Dermis microvascular lymphatic vessel endothelial cell (primary cell): ENCODE results near the gene KRTAP4-16. TPM values are rescaled to one million over a fixed set of nuclear protein-coding genes. Genes with fewer than 3 reads are reported as not detected.
"Not testable (repeated sequence)": the region's sequence is repeated elsewhere in the genome, so short reads cannot be mapped to it uniquely, and the experiment has no call there.

Source experiments
- DNase-seq, 2 donors: peaks; one replicate each; pipeline versions ENCODE4 v3.0.0 to v3.0.0-alpha.2; 2010; ENCODE audit warnings: low read depth in 2 of 2
- total RNA-seq: library from RNA; depleted of rRNA; stranded (reverse); fragments of >200 nt; gene quantifications from 2 replicates; pipeline ENCODE4 v1.2.1, GENCODE V29; 2014

KRTAP4-16 gene
- not detected in 2 replicates for total RNA-seq

- no peak for DNase-seq
Measured at GRCh38 chr17:41101586-41102259, at the start of gene KRTAP4-16. KRTAP4-16 (minus strand) TSS chr17:41102209; CDS start chr17:41102209, 0 bp downstream.

- DNase-seq, result no peak
Measured at GRCh38 chr17:41151525-41151924, 49.5 kb upstream of the KRTAP4-16 start.

GRCh38 chr17:41150026-41150425 lies 48.0 kb upstream of the KRTAP4-16 start:
- DNase-seq, result no peak

GRCh38 chr17:41149652-41149985 lies 47.6 kb upstream of the KRTAP4-16 start, which contains the start of gene KRTAP4-5:
KRTAP4-5 (minus strand) TSS chr17:41149825; CDS start chr17:41149767, 58 bp downstream.
- no peak for DNase-seq

GRCh38 chr17:41148971-41149651 lies 47.1 kb upstream of the KRTAP4-16 start:
- DNase-seq, result not testable (repeated sequence)

- no peak for DNase-seq
Measured at GRCh38 chr17:41147531-41148204, 45.7 kb upstream of the KRTAP4-16 start.

GRCh38 chr17:41145261-41145660 lies 43.3 kb upstream of the KRTAP4-16 start:
- no peak for DNase-seq

GRCh38 chr17:41144846-41145245 lies 42.8 kb upstream of the KRTAP4-16 start:
- no peak for DNase-seq

- DNase-seq, result no peak
Measured at GRCh38 chr17:41141361-41141760, 39.4 kb upstream of the KRTAP4-16 start.

GRCh38 chr17:41140360-41141131 lies 38.5 kb upstream of the KRTAP4-16 start, which contains the start of gene KRTAP4-6:
KRTAP4-6 (minus strand) TSS chr17:41140544; CDS start chr17:41140487, 57 bp downstream.
- peak in 1 of 2 donors; percentile 48 for DNase-seq

GRCh38 chr17:41139865-41140264 lies 37.9 kb upstream of the KRTAP4-16 start:
- DNase-seq, result not testable (repeated sequence)

- DNase-seq, result no peak
Measured at GRCh38 chr17:41133880-41134735, 32.1 kb upstream of the KRTAP4-16 start.

GRCh38 chr17:41131979-41132378 lies 30.0 kb upstream of the KRTAP4-16 start:
- DNase-seq, result no peak

- no peak for DNase-seq
Measured at GRCh38 chr17:41127371-41127770, 25.4 kb upstream of the KRTAP4-16 start.

- DNase-seq, result no peak
Measured at GRCh38 chr17:41126412-41126811, 24.4 kb upstream of the KRTAP4-16 start.

- DNase-seq, result no peak
Measured at GRCh38 chr17:41125064-41125463, 23.1 kb upstream of the KRTAP4-16 start.

- not testable (repeated sequence) for DNase-seq
Measured at GRCh38 chr17:41123991-41124371, 22.0 kb upstream of the KRTAP4-16 start, which contains the start of gene KRTAP4-12. KRTAP4-12 (minus strand) TSS chr17:41124182; CDS start chr17:41124122, 60 bp downstream.

- not testable (repeated sequence) for DNase-seq
Measured at GRCh38 chr17:41123292-41123990, 21.4 kb upstream of the KRTAP4-16 start.

GRCh38 chr17:41121742-41122141 lies 19.7 kb upstream of the KRTAP4-16 start:
- no peak for DNase-seq
